OCI-LY1 (cell line): ENCODE results near the gene AEN.

Experiments used
- H2AFZ ChIP-seq: fragments of 200-600 bp; sonication (generic), shearing (Covaris generic); 2 replicates; pipeline ENCODE4 v1.6.0; 2014; ENCODE audit warnings: antibody characterized with exemption, mild to moderate bottlenecking, low read length
- H3F3A ChIP-seq: fragments of 200-600 bp; sonication (generic), shearing (Covaris generic); 2 replicates; pipeline ENCODE4 v1.6.0; 2014; ENCODE audit warnings: mild to moderate bottlenecking, antibody characterized with exemption, low read length, moderate library complexity; ENCODE audit not compliant: insufficient read depth
- H3K27ac ChIP-seq: fragments of 200-600 bp; sonication (generic); 2 replicates; pipeline ENCODE4 v1.5.1; 2014; ENCODE audit warnings: low read length, mixed run types, mild to moderate bottlenecking, low read depth; ENCODE audit not compliant: poor library complexity, severe bottlenecking
- H3K27me3 ChIP-seq: fragments of 200-600 bp; sonication (generic); 2 replicates; pipeline ENCODE4 v1.6.0; 2014; ENCODE audit warnings: antibody characterized with exemption, mild to moderate bottlenecking, low read length, moderate library complexity; ENCODE audit not compliant: insufficient read depth
- H3K36me3 ChIP-seq: fragments of 200-600 bp; sonication (generic); 2 replicates; pipeline ENCODE4 v1.6.1; 2014; ENCODE audit warnings: mild to moderate bottlenecking, antibody characterized with exemption, low read length, moderate library complexity, mixed read lengths; ENCODE audit not compliant: insufficient read depth
- H3K4me1 ChIP-seq: fragments of 200-600 bp; sonication (generic); 2 replicates; pipeline ENCODE4 v1.5.1; 2014; ENCODE audit warnings: mild to moderate bottlenecking, low read length, moderate library complexity; ENCODE audit not compliant: insufficient read depth, severe bottlenecking
- H3K4me2 ChIP-seq: fragments of 200-600 bp; sonication (generic), shearing (Covaris generic); 2 replicates; pipeline ENCODE4 v1.6.1; 2014; ENCODE audit warnings: low read length
- H3K4me3 ChIP-seq: fragments of 200-600 bp; sonication (generic); 2 replicates; pipeline ENCODE4 v1.5.1; 2014; ENCODE audit warnings: low read length, low read depth, mild to moderate bottlenecking, mixed read lengths; ENCODE audit not compliant: poor library complexity, severe bottlenecking
- H3K79me2 ChIP-seq: fragments of 200-600 bp; shearing (Covaris generic); 2 replicates; pipeline ENCODE4 v1.6.1; 2016; ENCODE audit warnings: mixed run types, low read length, mixed read lengths; ENCODE audit not compliant: insufficient read depth
- H3K9ac ChIP-seq: fragments of 200-600 bp; sonication (generic), shearing (Covaris generic); 2 replicates; pipeline ENCODE4 v1.6.1; 2014; ENCODE audit warnings: mild to moderate bottlenecking, low read length, mixed read lengths
- H3K9me2 ChIP-seq: fragments of 200-600 bp; sonication (generic), shearing (Covaris generic); 2 replicates; pipeline ENCODE4 v1.6.1; 2014; ENCODE audit warnings: low read depth, mild to moderate bottlenecking, low read length, mixed read lengths
- H3K9me3 ChIP-seq: fragments of 200-600 bp; shearing (Covaris generic); 2 replicates; pipeline ENCODE4 v1.6.1; 2014; ENCODE audit warnings: low read length, mixed read lengths
- H4K20me1 ChIP-seq: fragments of 200-600 bp; sonication (generic), shearing (Covaris generic); 2 replicates; pipeline ENCODE4 v1.6.0; 2016; ENCODE audit warnings: mild to moderate bottlenecking, low read length; ENCODE audit not compliant: insufficient read depth
- EZH2 ChIP-seq: fragments of 200-600 bp; sonication (generic), shearing (Covaris generic); IDR thresholded peaks from 2 replicates; pipeline ENCODE4 v1.8.0; 2017; ENCODE audit warnings: borderline replicate concordance, mixed run types, mild to moderate bottlenecking, antibody characterized with exemption, low read length, moderate library complexity, mixed read lengths
- TF ChIP-seq, protein P1 (sequence below): fragments of 200-600 bp; sonication (generic), shearing (Covaris generic); IDR thresholded peaks from 2 replicates; pipeline ENCODE4 v1.5.1; 2017; ENCODE audit warnings: mild to moderate bottlenecking, antibody characterized with exemption, low read length, moderate library complexity, mixed read lengths

The AEN gene

GRCh38 chr15:88620995-88621772, at the start of gene AEN:
AEN (plus strand) TSS chr15:88621340; CDS start chr15:88626210, 4,870 bp downstream.
- H2AFZ ChIP-seq = 0 out of 2 replicates have a peak within 1 kb of the TSS, but pooled peaks have one; percentile 85
- H3K36me3 ChIP-seq = peaks cover 11% of the 10 kb centered on the region
- H3K9me3 ChIP-seq = no peaks in the 10 kb centered on the region
- H3K4me2 ChIP-seq = peak within 1 kb of the TSS; percentile 95
- H3K4me3 ChIP-seq = peak within 1 kb of the TSS; percentile 97
- no peaks in the 10 kb centered on the region for H3F3A ChIP-seq
- H3K9me2 ChIP-seq = no peaks in the 10 kb centered on the region
- TF ChIP-seq, protein P1, sequence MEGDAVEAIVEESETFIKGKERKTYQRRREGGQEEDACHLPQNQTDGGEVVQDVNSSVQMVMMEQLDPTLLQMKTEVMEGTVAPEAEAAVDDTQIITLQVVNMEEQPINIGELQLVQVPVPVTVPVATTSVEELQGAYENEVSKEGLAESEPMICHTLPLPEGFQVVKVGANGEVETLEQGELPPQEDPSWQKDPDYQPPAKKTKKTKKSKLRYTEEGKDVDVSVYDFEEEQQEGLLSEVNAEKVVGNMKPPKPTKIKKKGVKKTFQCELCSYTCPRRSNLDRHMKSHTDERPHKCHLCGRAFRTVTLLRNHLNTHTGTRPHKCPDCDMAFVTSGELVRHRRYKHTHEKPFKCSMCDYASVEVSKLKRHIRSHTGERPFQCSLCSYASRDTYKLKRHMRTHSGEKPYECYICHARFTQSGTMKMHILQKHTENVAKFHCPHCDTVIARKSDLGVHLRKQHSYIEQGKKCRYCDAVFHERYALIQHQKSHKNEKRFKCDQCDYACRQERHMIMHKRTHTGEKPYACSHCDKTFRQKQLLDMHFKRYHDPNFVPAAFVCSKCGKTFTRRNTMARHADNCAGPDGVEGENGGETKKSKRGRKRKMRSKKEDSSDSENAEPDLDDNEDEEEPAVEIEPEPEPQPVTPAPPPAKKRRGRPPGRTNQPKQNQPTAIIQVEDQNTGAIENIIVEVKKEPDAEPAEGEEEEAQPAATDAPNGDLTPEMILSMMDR = no peak
- no peak for TF ChIP-seq EZH2
- peaks cover 38% of the 10 kb centered on the region for H3K4me1 ChIP-seq
- H3K79me2 ChIP-seq = peaks cover 43% of the 10 kb centered on the region
- no peaks in the 10 kb centered on the region for H3K27me3 ChIP-seq
- no peaks in the 10 kb centered on the region for H4K20me1 ChIP-seq
- H3K27ac ChIP-seq = peak within 1 kb of the TSS; percentile 85
- peak within 1 kb of the TSS; percentile 98 for H3K9ac ChIP-seq

DNA sequence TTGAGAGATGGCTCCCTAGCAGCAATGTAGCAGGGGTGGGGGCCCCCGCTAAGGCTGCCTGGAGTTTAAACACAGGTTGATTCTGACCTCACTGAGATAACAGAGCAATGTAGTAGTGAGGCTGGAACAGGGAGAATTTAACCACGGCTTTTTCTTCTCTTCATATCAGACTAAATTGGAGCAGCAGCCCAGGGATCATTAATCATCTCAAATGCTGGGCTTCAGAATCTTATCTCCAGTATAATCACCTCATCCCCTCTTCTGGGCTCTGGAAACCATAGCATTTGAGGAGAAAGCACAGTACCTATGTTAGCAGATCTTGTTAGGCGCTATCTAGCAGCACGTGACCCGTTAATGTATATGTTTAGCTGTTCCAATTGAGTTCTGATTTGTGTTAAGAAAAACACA, 49.3 kb upstream of the AEN start:
- Histone ChIP-seq H3K9ac (no peak overlapping the region), H3K4me1 (no peaks in the 10 kb centered on the region), H3F3A (no peaks in the 10 kb centered on the region), H3K27me3 (no peaks in the 10 kb centered on the region), H3K36me3 (no peaks in the 10 kb centered on the region), H3K9me3 (no peaks in the 10 kb centered on the region), H2AFZ (no peak overlapping the region), H3K27ac (no peak overlapping the region), H3K4me2 (no peak overlapping the region), H3K4me3 (no peak overlapping the region), H3K79me2 (no peaks in the 10 kb centered on the region), H3K9me2 (no peaks in the 10 kb centered on the region), H4K20me1 (no peaks in the 10 kb centered on the region)
- TF ChIP-seq, protein P1 = no peak
- TF ChIP-seq EZH2 = no peak

- Histone ChIP-seq H4K20me1 (no peaks in the 10 kb centered on the region), H3F3A (no peaks in the 10 kb centered on the region), H3K4me1 (no peaks in the 10 kb centered on the region), H3K27me3 (no peaks in the 10 kb centered on the region), H3K4me3 (no peak overlapping the region), H3K9ac (no peak overlapping the region), H3K27ac (no peak overlapping the region), H3K9me2 (no peaks in the 10 kb centered on the region), H3K36me3 (no peaks in the 10 kb centered on the region), H3K79me2 (no peaks in the 10 kb centered on the region), H3K4me2 (no peak overlapping the region), H2AFZ (no peak overlapping the region), H3K9me3 (no peaks in the 10 kb centered on the region)
- TF ChIP-seq, protein P1 = no peak
- TF ChIP-seq EZH2 = no peak
Measured at GRCh38 chr15:88574077-88574476, 47.1 kb upstream of the AEN start.
